ENCODE results near the gene TMEFF1. TPM values are rescaled to one million over a fixed set of nuclear protein-coding genes. Genes with fewer than 3 reads are reported as not detected.
"Not testable (repeated sequence)": the region's sequence is repeated elsewhere in the genome, so short reads cannot be mapped to it uniquely, and the experiment has no call there.

Gene TMEFF1
- polyA plus RNA-seq, 3 donors = 0.03 TPM; not detected in 2

GRCh38 chr9:100477241-100477640 is 4.3 kb downstream of the TMEFF1 start:
- WGBS, 3 donors = 88 to 95% (median 93%) methylated on average over 4 of the region's 4 CpGs

GRCh38 chr9:100478192-100478591 is 5.2 kb downstream of the TMEFF1 start:
- WGBS, 3 donors = 91 to 96% (median 93%) methylated on average over 6 of the region's 6 CpGs
- H3K27ac ChIP-seq (ENCODE audit: low read depth, low read length) = no peak overlapping the region

More at GRCh38 chr9:100477241-100477640, 4.3 kb downstream of the TMEFF1 start:
- H3K27ac ChIP-seq (ENCODE audit: low read depth, low read length) = no peak overlapping the region

DNA sequence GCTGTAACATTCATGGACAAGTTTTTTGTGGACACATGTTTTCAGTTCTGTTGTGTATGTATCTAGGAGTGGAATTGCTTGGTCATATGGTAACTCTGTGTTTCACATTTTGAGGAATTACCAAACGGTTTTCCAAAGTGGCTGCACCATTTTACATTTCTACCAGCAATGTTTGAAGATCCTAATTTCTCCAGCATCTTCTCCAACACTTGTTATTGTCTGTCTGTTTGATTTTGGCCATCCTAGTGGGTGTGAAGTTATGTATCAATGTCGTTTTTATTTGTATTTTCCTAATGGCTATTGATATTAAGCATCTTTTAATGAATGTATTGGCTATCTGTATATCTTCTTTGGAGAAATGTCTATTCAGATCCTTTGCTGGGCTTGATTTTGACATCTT is 6.9 kb downstream of the TMEFF1 start:
- no peak overlapping the region for H3K27ac ChIP-seq (ENCODE audit: low read depth, low read length)
- WGBS, 3 donors = 63 to 93% (median 85%) methylated on average over 2 of the region's 2 CpGs

- H3K27ac ChIP-seq (ENCODE audit: low read depth, low read length) = no peak overlapping the region
- 59 to 77% (median 65%) methylated on average over 1 of the region's 1 CpG for WGBS, 3 donors
Observed at GRCh38 chr9:100485196-100485595, 12.2 kb downstream of the TMEFF1 start.

GRCh38 chr9:100486479-100487176 is 13.7 kb downstream of the TMEFF1 start:
- WGBS, 3 donors = 86 to 91% (median 89%) methylated on average over 10 of the region's 10 CpGs
- H3K27ac ChIP-seq (ENCODE audit: low read depth, low read length) = no peak overlapping the region

- WGBS, 3 donors = 95 to 100% (median 95%) methylated on average over 1 of the region's 1 CpG
- no peak overlapping the region for H3K27ac ChIP-seq (ENCODE audit: low read depth, low read length)
Observed at GRCh38 chr9:100488177-100488576, 15.2 kb downstream of the TMEFF1 start.

- 85 to 90% (median 86%) methylated on average over 4 of the region's 4 CpGs for WGBS, 3 donors
Observed at GRCh38 chr9:100489836-100490235, 16.9 kb downstream of the TMEFF1 start.

DNA sequence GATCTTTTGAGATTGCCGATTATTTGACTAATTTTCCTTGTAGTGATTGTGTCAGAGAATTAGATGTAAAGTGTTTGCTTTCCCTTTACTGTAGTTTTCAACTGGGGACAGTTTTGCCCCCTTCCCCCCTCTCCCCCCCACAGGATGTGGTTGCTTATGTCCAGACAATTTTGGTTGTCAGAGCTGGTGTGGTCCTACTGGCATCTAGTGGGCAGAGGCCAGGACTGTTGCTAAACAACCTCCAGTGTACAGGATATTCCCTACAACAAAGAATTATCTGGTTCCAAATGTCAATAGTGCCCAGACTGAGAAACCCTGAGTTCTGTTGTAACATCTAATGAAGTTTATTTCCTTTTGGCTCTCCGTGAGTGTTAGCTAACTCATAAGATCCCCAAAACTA is 20.0 kb downstream of the TMEFF1 start:
- WGBS, 3 donors = 75 to 86% (median 83%) methylated on average over 2 of the region's 2 CpGs

More at GRCh38 chr9:100489836-100490235, 16.9 kb downstream of the TMEFF1 start:
- no peak overlapping the region for H3K27ac ChIP-seq (ENCODE audit: low read depth, low read length)

GRCh38 chr9:100498592-100498991 is 25.6 kb downstream of the TMEFF1 start:
- WGBS, 3 donors = 88 to 89% (median 88%) methylated on average over 5 of the region's 5 CpGs
- no peak overlapping the region for H3K27ac ChIP-seq (ENCODE audit: low read depth, low read length)

More for the DNA sequence above, 20.0 kb downstream of the TMEFF1 start:
- H3K27ac ChIP-seq (ENCODE audit: low read depth, low read length) = no peak overlapping the region

- WGBS, 3 donors = 77% methylated on average over 4 of the region's 4 CpGs
- no peak overlapping the region for H3K27ac ChIP-seq (ENCODE audit: low read depth, low read length)
Observed at GRCh38 chr9:100499460-100499859, 26.5 kb downstream of the TMEFF1 start.

DNA sequence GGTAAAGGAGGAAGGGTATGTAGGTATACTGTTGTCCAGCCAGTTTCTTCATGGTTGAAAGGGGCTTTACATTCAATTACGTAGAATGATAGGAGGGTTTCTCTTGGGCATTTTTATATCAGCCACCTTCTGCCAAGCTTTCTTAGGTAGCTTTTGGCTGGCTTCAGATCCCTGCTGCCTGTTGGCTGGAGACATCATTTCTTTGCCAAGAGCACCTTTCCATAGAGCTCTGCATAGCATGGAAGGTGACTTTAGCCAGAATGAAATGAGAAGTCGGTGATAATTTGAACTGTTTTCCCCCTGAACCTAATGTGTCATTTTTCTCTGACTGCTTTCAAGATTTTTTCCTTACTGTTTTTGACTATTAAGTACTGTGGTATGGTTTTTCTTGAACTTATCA is 26.9 kb downstream of the TMEFF1 start:
- no peak overlapping the region for H3K27ac ChIP-seq (ENCODE audit: low read depth, low read length)
- WGBS, 3 donors = 68 to 95% (median 93%) methylated on average over 2 of the region's 2 CpGs

GRCh38 chr9:100505564-100506159 is 32.7 kb downstream of the TMEFF1 start:
- 45 to 56% (median 54%) methylated on average over 4 of the region's 4 CpGs for WGBS, 3 donors

DNA sequence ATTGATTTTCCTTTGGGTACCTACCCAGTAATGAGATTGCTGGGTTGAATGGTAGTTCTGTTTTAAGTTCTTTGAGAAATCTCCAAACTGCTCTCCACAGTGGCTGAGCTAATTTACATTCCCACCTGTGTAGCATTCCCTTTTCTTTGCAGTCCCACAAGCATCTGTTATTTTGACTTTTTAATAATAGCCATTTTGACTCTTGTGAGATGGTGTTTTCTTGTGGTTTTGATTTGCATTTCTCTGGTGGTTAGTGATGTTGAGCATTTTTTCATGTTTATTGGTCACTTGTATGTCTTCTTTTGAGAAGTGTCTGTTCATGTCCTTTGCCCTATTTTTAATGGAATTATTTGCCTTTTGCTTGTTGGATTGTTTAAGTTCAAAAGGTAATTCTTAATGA is 34.4 kb downstream of the TMEFF1 start:
- H3K27ac ChIP-seq (ENCODE audit: low read depth, low read length) = not testable (repeated sequence)

More at GRCh38 chr9:100505564-100506159, 32.7 kb downstream of the TMEFF1 start:
- no peak overlapping the region for H3K27ac ChIP-seq (ENCODE audit: low read depth, low read length)

GRCh38 chr9:100511205-100511604 is 38.3 kb downstream of the TMEFF1 start:
- WGBS, 3 donors = 92 to 94% (median 93%) methylated on average over 1 of the region's 1 CpG
- H3K27ac ChIP-seq (ENCODE audit: low read depth, low read length) = no peak overlapping the region

GRCh38 chr9:100515578-100516494 is 42.9 kb downstream of the TMEFF1 start:
- no peak overlapping the region for H3K27ac ChIP-seq (ENCODE audit: low read depth, low read length)

GRCh38 chr9:100521282-100521681 is 48.3 kb downstream of the TMEFF1 start:
- H3K27ac ChIP-seq (ENCODE audit: low read depth, low read length) = no peak overlapping the region
- WGBS, 3 donors = 70 to 74% (median 73%) methylated on average over 3 of the region's 3 CpGs

More at GRCh38 chr9:100515578-100516494, 42.9 kb downstream of the TMEFF1 start:
- 77 to 79% (median 78%) methylated on average over 6 of the region's 6 CpGs for WGBS, 3 donors

DNA sequence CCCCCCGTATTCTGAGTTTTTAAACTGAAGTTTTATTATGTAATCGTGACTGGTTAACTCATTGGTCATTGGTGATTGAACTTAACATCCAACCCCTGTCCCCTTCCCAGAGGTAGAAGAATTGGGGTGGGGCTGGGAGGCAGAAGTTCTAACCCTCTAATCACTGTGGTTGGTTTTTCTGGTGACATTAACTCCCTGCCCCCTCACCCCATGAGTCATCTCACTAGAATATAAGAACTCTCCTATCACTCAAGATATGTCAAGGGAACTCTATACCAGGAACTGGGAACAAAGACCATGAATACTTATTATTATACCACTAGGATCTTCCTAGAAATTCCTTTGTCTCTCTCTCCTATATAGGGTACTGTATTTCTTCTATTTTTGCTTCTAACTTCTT is 52.6 kb downstream of the TMEFF1 start:
- WGBS, 3 donors = 93 to 96% (median 96%) methylated on average over 2 of the region's 2 CpGs
- no peak overlapping the region for H3K27ac ChIP-seq (ENCODE audit: low read depth, low read length)

DNA sequence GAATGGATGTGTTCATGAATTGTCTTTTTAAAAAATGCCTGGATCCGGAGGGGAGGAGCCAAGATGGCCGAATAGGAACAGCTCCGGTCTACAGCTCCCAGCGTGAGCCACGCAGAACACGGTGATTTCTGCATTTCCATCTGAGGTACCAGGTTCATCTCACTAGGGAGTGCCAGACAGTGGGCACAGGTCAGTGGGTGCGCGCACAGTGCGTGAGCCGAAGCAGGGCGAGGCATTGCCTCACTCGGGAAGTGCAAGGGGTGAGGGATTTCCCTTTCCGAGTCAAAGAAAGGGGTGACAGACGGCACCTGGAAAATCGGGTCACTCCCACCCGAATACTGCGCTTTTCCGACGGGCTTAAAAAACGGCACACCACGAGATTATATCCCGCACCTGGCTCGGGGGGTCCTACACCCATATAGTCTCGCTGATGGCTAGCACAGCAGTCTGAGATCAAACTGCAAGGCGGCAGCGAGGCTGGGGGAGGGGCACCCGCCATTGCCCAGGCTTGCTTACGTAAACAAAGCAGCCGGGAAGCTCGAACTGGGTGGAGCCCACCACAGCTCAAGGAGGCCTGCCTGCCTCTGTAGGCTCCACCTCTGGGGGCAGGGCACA is 54.3 kb downstream of the TMEFF1 start:
- not testable (repeated sequence) for H3K27ac ChIP-seq (ENCODE audit: low read depth, low read length)
- WGBS, 3 donors = 92 to 96% (median 93%) methylated on average over 19 to 30 of the region's 30 CpGs

GRCh38 chr9:100534401-100534800 is 61.5 kb downstream of the TMEFF1 start:
- no peak overlapping the region for H3K27ac ChIP-seq (ENCODE audit: low read depth, low read length)
- 58 to 82% (median 74%) methylated on average over 4 of the region's 4 CpGs for WGBS, 3 donors
